Activated CD4-positive, alpha-beta T cell treated with anti-CD3 and anti-CD28 coated beads, Interleukin-2, amount 10 ng/mL, durations not matched to agents 7 days and 5 days (primary cell): ENCODE measurements around the gene ZBTB40. TPM values are rescaled to one million over a fixed set of nuclear protein-coding genes. Genes with fewer than 3 reads are reported as not detected.

Experiments used
- CTCF ChIA-PET: fragments of 350-600 bp; sonication (Branson Sonifier 250); formaldehyde crosslinking; loops from one replicate; lab custom pipeline; 2021; ENCODE audit warnings: antibody characterized with exemption; lab: Charles Lee
- POLR2A ChIA-PET: fragments of 350-600 bp; sonication (Branson Sonifier 250); formaldehyde crosslinking; loops from one replicate; lab custom pipeline; 2021; ENCODE audit warnings: antibody characterized with exemption; lab: Charles Lee
- DNase-seq: peaks from one replicate; pipeline ENCODE4 v3.0.0-alpha.2; 2020
- H3K27ac Mint-ChIP-seq: one replicate; pipeline ENCODE4 v1.8.0; 2021; ENCODE audit warnings: mild to moderate bottlenecking, moderate library complexity, mixed read lengths
- H3K27me3 Mint-ChIP-seq: one replicate; pipeline ENCODE4 v1.8.0; 2021; ENCODE audit warnings: mixed read lengths
- H3K36me3 Mint-ChIP-seq: one replicate; pipeline ENCODE4 v1.8.0; 2021; ENCODE audit warnings: low read depth, mixed read lengths
- H3K4me1 Mint-ChIP-seq: one replicate; pipeline ENCODE4 v1.8.0; 2021; ENCODE audit warnings: mixed read lengths
- H3K4me3 Mint-ChIP-seq: one replicate; pipeline ENCODE4 v1.8.0; 2021; ENCODE audit warnings: mild to moderate bottlenecking, moderate library complexity, mixed read lengths
- H3K9me3 Mint-ChIP-seq: one replicate; pipeline ENCODE4 v1.8.0; 2021; ENCODE audit warnings: mixed read lengths
- total RNA-seq, 2 experiments: library from RNA; stranded (reverse); gene quantifications; one replicate each; pipeline ENCODE4 v1.2.3, GENCODE V29; 2021

Gene ZBTB40, protein sequence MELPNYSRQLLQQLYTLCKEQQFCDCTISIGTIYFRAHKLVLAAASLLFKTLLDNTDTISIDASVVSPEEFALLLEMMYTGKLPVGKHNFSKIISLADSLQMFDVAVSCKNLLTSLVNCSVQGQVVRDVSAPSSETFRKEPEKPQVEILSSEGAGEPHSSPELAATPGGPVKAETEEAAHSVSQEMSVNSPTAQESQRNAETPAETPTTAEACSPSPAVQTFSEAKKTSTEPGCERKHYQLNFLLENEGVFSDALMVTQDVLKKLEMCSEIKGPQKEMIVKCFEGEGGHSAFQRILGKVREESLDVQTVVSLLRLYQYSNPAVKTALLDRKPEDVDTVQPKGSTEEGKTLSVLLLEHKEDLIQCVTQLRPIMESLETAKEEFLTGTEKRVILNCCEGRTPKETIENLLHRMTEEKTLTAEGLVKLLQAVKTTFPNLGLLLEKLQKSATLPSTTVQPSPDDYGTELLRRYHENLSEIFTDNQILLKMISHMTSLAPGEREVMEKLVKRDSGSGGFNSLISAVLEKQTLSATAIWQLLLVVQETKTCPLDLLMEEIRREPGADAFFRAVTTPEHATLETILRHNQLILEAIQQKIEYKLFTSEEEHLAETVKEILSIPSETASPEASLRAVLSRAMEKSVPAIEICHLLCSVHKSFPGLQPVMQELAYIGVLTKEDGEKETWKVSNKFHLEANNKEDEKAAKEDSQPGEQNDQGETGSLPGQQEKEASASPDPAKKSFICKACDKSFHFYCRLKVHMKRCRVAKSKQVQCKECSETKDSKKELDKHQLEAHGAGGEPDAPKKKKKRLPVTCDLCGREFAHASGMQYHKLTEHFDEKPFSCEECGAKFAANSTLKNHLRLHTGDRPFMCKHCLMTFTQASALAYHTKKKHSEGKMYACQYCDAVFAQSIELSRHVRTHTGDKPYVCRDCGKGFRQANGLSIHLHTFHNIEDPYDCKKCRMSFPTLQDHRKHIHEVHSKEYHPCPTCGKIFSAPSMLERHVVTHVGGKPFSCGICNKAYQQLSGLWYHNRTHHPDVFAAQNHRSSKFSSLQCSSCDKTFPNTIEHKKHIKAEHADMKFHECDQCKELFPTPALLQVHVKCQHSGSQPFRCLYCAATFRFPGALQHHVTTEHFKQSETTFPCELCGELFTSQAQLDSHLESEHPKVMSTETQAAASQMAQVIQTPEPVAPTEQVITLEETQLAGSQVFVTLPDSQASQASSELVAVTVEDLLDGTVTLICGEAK
- 10 to 100 TPM; 18.5 to 19.0 TPM for total RNA-seq

DNA sequence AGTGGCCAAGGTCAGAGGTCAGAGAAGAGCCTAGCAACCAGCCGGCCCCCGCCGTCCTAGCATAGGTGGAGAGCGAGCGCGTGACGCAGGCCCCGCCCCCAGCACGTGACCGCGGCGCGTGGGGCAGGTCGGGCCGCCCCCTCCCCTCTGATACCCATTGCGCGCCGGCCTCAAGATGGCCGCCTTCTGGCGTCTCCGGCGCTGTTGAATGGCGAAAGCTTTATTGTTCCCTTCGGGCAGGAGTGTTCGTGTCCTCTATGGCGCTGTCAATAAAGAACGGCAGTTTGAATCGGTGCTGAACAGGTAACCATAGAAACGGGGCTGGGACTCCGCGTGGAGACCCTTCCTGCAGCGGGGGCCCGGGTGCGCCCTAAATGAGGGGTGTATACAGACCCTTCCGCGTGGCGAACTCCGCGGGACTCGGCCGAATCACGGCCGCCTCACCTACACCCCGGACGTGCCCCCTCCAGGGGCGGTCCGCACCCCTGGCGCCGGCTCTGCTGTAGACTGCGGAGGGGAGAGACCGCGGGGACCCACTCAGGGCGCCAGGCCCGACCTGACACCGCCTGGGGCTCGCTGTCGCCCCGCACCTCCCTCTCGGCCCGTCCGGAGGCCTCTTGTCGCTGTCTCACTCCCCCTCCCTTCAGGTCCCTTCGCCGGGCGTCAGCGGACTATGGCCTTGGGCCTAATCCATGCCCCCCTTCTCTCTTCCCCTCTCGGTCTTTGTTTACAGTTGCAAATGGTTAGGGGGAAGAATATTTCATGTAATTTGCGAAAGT is at the start of gene ZBTB40:
Gene ZBTB40 (plus strand): TSS at position 150 of the 779 bp plus-strand sequence. CDS start 38,098 bp downstream, outside the sequence.
- CTCF ChIA-PET, result interaction anchor here (0.6 to 1.1 kb wide), 3 partner anchors 23 to 324 kb away, joined by 3 read pairs; no protein-coding TSS in a partner anchor
- H3K4me1 Mint-ChIP-seq, result peaks cover 27% of the 10 kb centered on the region

DNA sequence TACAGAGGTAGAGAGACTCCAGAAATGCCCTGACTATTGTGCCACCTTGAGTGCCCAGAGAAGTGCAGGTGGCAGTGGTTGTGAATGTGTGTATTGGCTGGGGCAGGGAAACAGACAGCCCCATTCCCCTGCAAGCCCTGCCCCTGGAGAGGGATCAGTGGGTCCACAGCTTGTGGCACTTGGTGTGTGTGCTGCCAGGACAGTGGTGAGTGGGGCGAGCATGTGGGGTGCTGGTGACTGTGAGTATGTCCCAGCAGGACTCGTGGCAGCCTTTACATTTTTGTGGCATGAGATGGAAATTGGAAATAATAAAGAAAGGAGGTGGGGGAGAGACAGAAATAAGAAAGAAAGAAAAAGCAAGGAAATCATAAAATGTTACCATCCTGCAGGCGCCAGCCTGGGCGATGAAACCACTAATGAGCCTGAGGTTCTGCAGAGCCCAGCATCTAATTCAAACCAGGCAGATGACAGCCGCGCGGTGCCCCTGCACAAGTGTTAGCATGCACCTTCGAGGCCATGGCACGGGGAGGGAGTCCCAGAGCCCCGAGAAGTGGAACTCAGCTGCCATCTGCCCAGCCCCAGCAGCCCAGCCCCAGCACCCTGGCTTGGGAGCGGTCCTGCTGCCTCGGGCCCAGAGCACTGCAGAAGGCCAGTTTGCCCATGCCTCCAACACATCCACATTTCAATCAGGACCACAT is 49.1 kb upstream of the ZBTB40 start:
- no peaks in the 10 kb centered on the region for H3K9me3 Mint-ChIP-seq
- ChIA-PET CTCF (no interaction called here), POLR2A (no interaction called here)
- no peak for DNase-seq
- H3K27ac Mint-ChIP-seq, result no peak overlapping the region
- peaks cover 14% of the 10 kb centered on the region for H3K4me1 Mint-ChIP-seq
- no peaks in the 10 kb centered on the region for H3K36me3 Mint-ChIP-seq
- H3K4me3 Mint-ChIP-seq, result no peak overlapping the region
- H3K27me3 Mint-ChIP-seq, result peaks cover 62% of the 10 kb centered on the region

More for the DNA sequence above, at the start of gene ZBTB40:
- no peaks in the 10 kb centered on the region for H3K27me3 Mint-ChIP-seq
- H3K27ac Mint-ChIP-seq, result peak within 1 kb of the TSS; percentile 96
- DNase-seq, result peak; percentile 95
- H3K9me3 Mint-ChIP-seq, result peaks cover 5% of the 10 kb centered on the region
- POLR2A ChIA-PET, result no interaction called here
- peak within 1 kb of the TSS; percentile 84 for H3K4me3 Mint-ChIP-seq
- no peaks in the 10 kb centered on the region for H3K36me3 Mint-ChIP-seq

DNA sequence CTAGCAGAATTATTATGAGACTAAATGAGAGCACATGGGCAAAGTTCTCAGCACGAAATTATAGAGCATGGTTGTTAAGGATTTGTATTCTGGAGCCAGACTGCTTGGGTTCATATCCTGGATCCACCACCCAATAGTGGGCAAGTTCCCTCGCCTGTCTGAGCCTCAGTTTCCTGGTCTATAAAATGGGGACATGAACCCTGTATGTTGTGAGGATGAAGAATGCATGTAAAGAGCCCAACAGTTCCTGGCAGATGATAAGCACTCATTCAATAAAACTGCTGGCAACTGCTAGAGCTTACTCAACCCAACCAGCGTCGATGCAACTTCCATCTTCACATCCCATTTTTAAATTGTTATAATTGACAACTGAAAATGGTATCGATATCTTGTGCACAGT is 47.2 kb upstream of the ZBTB40 start:
- H3K4me1 Mint-ChIP-seq, result peaks cover 1% of the 10 kb centered on the region
- H3K27me3 Mint-ChIP-seq, result peaks cover 47% of the 10 kb centered on the region
- H3K9me3 Mint-ChIP-seq, result no peaks in the 10 kb centered on the region
- no peak overlapping the region for H3K4me3 Mint-ChIP-seq
- no peaks in the 10 kb centered on the region for H3K36me3 Mint-ChIP-seq
- ChIA-PET CTCF (no interaction called here), POLR2A (no interaction called here)
- DNase-seq, result no peak
- H3K27ac Mint-ChIP-seq, result no peak overlapping the region

DNA sequence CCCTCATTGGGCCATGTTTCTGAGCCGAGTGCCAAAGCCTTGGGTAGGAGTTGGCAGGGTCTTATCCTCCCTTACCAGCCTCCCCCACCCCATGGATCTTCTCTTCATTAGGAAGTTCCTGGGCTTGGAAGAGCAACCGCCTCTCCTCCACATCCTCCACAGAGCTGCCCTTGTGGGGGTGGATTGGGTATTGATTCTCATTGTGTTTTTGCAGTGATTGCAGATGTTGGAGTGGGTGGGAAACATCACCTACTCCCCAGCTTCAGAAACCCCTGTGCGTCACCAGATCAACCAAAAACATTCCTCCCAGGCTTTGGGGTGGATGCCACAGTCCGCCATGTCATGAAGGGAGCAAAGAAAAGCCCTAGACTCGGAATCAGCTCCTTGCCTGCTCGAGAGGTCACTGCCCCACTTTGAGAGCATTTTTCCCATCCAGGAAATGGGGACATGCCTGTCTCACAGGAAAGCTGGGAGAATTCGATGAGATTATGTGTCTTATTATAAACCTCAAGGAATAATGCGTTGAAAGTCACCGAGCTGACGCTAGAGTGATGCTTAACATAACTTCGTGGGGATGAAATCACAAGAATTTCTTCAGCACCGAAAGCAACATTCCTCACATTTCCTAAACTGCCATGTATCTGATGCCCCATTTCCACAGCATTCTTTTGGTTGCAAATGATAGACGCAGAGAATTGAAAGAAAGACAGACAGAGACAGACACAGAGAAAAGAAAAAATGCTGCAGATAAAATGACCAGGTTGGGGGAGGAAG is 44.7 kb upstream of the ZBTB40 start:
- CTCF ChIA-PET, result interaction anchor here (1.5 kb wide), 1 partner anchor 9 kb away, joined by 4 read pairs; no protein-coding TSS in a partner anchor
- POLR2A ChIA-PET, result no interaction called here
- no peaks in the 10 kb centered on the region for H3K4me1 Mint-ChIP-seq
- no peaks in the 10 kb centered on the region for H3K9me3 Mint-ChIP-seq
- H3K4me3 Mint-ChIP-seq, result no peak overlapping the region
- no peak for DNase-seq
- H3K27me3 Mint-ChIP-seq, result peaks cover 29% of the 10 kb centered on the region
- no peaks in the 10 kb centered on the region for H3K36me3 Mint-ChIP-seq
- H3K27ac Mint-ChIP-seq, result no peak overlapping the region

DNA sequence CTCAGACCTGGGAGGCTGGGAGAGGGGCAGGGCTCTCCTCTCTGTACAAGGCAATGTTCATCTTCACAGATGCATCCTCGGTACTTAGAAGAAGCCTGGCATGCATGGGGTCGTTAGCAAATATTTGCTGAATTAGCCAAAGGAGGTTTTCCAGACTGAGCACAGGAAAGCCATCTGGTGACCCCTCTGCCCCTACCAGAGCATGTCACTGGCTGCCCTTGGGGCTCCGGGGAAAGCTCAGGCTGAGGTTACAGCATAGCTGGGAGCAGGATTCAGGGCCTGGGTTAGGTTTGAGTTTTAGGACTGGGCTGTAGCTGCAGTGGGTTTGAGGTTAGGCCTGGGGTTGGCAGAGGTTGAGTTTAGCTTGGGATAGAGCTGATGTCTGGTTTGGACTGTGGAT is 43.4 kb upstream of the ZBTB40 start:
- Mint-ChIP-seq H3K27me3 (peaks cover 25% of the 10 kb centered on the region), H3K36me3 (no peaks in the 10 kb centered on the region), H3K9me3 (no peaks in the 10 kb centered on the region), H3K27ac (no peak overlapping the region), H3K4me1 (no peaks in the 10 kb centered on the region), H3K4me3 (no peak overlapping the region)
- ChIA-PET CTCF (interaction anchor here (1.5 kb wide), 1 partner anchor 8 kb away, joined by 4 read pairs; no protein-coding TSS in a partner anchor), POLR2A (no interaction called here)
- no peak for DNase-seq

DNA sequence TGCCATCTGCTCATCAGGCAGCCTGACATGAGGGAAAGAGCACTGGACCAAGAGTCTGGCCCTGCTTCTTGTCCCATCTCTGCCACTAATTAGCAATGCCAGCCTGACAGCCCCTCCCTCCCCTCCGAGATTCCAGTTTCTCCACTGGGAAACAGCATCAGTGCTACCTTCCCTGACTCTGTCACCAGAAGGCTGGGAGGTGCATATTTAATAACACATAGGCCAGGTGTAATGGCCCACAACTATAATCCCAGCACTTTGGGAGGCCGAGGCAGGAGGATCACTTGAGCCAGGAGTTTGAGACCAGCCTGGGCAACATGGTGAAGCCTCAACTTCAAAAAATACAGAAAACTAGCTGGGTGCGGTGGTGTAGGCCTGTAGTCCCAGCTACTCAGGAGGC is 41.2 kb upstream of the ZBTB40 start:
- H3K4me3 Mint-ChIP-seq, result no peak overlapping the region
- H3K36me3 Mint-ChIP-seq, result no peaks in the 10 kb centered on the region
- CTCF ChIA-PET, result interaction anchor here (0.6 to 1.3 kb wide), 2 partner anchors 18 to 194 kb away, joined by 3 read pairs; no protein-coding TSS in a partner anchor
- peaks cover 8% of the 10 kb centered on the region for H3K27me3 Mint-ChIP-seq
- no peaks in the 10 kb centered on the region for H3K4me1 Mint-ChIP-seq
- no peaks in the 10 kb centered on the region for H3K9me3 Mint-ChIP-seq
- no peak for DNase-seq
- POLR2A ChIA-PET, result no interaction called here
- no peak overlapping the region for H3K27ac Mint-ChIP-seq

DNA sequence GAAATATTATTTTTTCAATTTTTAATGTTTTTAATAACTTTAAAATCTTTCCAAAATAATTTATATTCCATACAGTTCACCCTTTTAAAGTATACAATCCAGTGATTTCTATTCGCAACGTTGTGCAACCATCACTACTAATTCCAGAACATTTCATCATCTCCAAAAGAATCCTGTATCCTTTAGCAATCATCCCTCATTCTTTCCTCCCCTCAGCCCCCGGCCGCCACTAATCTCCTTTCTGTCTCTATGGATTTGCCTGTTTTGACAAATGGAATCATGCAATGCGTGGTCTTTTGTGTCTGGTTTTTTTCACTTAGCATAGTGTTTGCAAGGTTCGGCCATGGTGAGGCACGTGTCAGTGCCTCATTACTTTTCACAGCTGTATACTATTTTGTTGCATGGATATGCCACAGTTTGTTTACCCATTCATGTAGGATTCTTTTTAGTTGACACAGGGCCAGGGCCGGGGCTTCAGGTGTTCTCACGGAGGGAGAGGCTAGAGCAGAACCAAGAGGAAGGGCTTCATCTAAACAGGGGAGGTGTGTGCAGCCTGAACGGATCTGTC is 40.6 kb upstream of the ZBTB40 start:
- CTCF ChIA-PET, result no interaction called here
- DNase-seq, result no peak
- Mint-ChIP-seq H3K36me3 (no peaks in the 10 kb centered on the region), H3K27ac (no peak overlapping the region), H3K9me3 (no peaks in the 10 kb centered on the region), H3K27me3 (peaks cover 8% of the 10 kb centered on the region), H3K4me3 (no peak overlapping the region), H3K4me1 (no peaks in the 10 kb centered on the region)
- POLR2A ChIA-PET, result no interaction called here

DNA sequence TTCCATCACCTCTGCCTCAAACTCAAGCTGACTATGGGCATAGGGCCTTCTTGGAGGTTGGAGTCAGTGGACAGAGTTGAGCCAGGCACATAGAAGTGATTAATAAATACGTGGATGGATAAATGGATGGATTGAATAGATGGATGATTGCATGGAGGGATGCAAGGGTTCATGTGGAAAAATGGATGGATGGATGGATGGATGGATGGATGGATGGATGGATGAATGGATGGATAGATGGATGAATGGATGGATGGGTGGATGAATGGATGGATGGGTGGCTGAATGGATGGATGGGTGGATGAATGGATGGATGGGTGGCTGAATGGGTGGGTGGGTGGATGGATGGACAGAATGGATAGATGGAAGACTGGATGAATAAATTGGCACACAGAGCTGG is 40.1 kb upstream of the ZBTB40 start:
- Mint-ChIP-seq H3K9me3 (no peaks in the 10 kb centered on the region), H3K27me3 (peaks cover 8% of the 10 kb centered on the region), H3K4me3 (no peak overlapping the region), H3K36me3 (no peaks in the 10 kb centered on the region), H3K4me1 (peaks cover under 1% of the 10 kb centered on the region), H3K27ac (no peak overlapping the region)
- ChIA-PET POLR2A (no interaction called here), CTCF (no interaction called here)
- no peak for DNase-seq

DNA sequence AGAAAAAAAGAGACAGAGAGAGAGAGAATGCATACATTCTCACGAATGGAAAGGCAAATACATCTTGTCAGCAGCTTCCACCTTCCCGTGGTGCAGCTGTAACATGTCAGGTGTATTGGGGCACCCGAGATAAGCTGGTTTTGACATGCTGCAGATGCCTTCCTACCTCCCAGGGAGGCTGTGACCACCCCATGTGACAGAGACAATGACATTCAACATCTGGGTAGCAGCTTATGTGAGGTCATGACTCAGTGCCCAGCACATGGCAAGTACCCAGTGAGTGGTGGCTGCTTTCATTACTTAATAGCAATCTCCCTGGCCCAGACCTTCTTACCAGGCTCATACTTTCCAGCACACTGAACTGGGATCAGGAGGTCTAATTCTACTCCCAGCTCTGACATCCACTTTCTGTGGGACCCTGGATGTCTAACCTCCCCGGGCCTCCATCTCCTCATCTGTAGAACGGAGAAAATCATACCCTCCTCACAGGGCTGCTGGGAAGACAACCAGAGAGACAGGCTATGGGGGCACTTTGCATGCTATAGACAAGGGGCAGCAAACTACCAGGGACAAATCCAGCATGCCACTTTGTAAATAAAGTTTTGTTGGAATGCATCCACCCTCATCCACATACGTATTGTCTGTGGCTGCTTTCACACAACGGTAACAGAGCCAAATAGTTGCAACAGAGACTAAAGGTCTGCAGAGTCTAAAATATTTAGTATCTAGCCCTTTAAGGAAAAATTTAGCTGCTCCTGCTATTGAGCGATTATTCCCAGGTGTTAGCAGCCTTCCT is 38.5 kb upstream of the ZBTB40 start:
- H3K36me3 Mint-ChIP-seq, result no peaks in the 10 kb centered on the region
- no peaks in the 10 kb centered on the region for H3K9me3 Mint-ChIP-seq
- peaks cover 2% of the 10 kb centered on the region for H3K4me1 Mint-ChIP-seq
- H3K27me3 Mint-ChIP-seq, result peaks cover 7% of the 10 kb centered on the region
- ChIA-PET POLR2A (no interaction called here), CTCF (no interaction called here)
- H3K27ac Mint-ChIP-seq, result no peak overlapping the region
- DNase-seq, result no peak
- no peak overlapping the region for H3K4me3 Mint-ChIP-seq

DNA sequence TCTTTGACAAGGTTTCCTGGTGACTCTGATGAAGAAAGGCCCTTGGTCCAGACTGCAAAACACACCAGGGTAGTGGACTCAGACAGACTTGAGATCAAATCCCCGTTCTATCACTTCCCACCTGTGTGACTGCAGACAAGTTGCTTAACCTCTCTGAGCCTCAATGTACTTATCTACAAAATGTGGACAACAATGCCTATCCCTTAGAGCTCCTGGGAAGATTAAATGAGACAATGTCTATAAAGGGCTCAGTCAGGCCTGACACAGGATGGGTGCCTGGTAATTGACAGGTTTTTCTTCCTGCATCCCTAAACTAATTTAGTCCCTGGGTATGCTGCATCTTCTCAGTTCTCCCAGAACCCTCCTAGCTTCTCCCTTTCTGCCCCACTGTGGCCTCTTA is 37.9 kb upstream of the ZBTB40 start:
- ChIA-PET POLR2A (no interaction called here), CTCF (no interaction called here)
- Mint-ChIP-seq H3K4me1 (peaks cover 2% of the 10 kb centered on the region), H3K36me3 (no peaks in the 10 kb centered on the region), H3K9me3 (no peaks in the 10 kb centered on the region), H3K27me3 (peaks cover 12% of the 10 kb centered on the region), H3K27ac (no peak overlapping the region), H3K4me3 (no peak overlapping the region)
- DNase-seq, result no peak
